Umbilical cord (tissue), 2 donors: ENCODE measurements around the gene GULP1. TPM values are rescaled to one million over a fixed set of nuclear protein-coding genes. Genes with fewer than 3 reads are reported as not detected.

ENCODE experiments used
- DNase-seq: peaks from one replicate; pipeline ENCODE4 v3.0.0-alpha.2; 2015; ENCODE audit warnings: low spot score
- total RNA-seq: library from RNA; depleted of rRNA; stranded (reverse); fragments of >200 nt; gene quantifications from one replicate; pipeline ENCODE4 v1.2.3, GENCODE V29; 2014; ENCODE audit warnings: low replicate concordance; ENCODE audit not compliant: insufficient read depth

The GULP1 gene
- total RNA-seq, 1 donor from 2014 or later: 64.3 TPM

GRCh38 chr2:188471166-188471565, 179.5 kb downstream of the GULP1 start:
- DNase-seq: no peak

DNA sequence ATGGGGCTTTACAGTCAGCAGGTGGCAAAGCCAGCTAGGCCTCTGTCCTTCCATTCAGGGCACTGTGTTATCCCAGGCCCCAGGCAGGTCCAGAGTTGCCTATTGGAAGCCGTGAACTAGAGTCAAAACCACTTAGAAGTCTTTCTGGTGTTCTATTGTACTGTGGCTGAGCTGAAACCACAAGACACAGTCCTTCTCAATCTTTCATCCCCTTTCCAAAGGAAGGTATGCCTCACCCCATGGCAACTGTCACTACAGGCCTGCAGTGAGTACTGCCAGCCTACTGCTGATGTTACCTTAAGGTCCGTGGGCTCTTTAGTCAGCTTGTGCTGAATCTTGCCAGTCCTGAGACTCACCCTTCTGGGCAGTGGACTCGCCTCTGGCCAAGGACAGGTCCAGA, 181.6 kb downstream of the GULP1 start:
- no peak for DNase-seq

DNA sequence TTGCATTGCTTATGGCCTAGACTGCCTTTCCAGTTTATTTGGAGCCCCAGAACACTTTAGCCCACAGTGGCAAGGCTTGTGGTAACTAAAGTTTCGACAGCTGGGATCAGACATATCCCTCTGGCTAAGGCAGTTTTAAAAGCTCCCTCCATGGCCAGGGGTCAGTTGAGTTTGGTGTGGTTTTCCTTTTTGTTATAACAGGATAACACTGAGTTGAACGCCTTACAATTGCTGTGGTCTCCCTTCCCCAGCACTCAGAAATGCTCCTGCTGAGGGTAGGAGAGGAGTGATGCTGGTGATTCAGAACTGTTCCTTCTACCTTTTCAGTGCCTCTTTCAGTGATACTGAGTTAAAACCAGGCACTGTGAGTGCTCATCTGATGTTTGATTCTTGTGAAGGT, 182.6 kb downstream of the GULP1 start:
- DNase-seq: no peak

DNA sequence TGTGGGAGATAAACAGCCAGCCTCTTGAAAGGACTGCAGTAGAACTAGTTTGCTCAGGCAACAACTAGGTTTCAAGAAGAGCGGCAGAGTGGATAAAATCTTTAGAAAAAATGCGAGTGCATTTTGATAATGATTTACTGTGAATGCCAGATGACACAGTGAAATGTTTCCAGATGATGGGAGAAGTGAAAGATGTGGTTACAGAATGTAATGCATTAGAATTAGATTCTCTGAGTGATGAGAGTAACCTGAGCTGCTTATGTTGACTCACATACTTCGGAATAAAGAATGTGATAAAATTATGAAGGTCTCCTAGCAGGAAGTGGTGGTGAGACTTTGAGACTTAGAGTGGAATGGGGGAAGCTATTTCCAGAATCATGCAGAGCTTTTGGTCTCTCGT, 184.3 kb downstream of the GULP1 start:
- DNase-seq: no peak

DNA sequence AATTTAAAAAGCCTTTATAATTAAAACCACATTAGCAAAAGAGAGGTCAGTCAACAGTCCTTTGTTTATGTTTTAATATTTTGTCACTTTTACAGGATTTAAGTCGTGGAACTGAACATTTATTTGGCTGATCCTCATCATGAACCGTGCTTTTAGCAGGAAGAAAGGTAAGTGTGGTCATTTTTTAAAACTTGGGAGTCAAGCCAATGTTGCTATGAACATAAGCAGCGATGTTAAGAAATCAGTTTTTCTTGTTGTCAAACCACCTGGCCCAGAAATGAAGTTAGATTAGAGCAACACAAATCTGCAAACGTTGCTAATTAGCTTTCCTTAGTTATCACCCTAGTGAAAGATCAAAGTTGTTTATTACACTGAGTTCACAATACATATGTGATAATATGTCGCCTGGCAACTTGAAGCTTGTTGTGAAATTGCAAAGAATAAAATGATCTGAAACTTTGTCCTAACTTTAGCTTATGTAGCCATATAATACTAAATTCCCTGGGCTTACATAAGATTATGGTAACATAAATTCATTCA, 186.0 kb downstream of the GULP1 start:
- DNase-seq: no peak

DNA sequence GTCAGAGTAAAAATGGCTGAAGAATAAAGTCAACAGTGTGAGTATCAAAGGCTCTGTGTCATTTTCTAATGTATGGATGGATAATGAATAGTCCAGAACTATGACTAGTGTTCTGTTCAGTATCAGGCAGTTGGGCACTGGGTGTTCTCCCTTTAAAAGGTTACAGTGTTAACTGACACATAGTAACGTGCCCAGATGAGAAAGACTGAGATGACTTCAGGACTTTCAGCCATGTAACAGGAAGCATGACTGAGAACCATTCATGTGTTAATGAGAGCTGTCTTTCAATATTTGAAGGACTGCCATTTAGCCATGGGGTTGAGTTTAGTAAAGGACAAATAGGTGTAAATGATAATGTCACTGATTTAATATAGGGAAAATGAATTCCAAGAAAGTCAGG, 187.1 kb downstream of the GULP1 start:
- DNase-seq: no peak

DNA sequence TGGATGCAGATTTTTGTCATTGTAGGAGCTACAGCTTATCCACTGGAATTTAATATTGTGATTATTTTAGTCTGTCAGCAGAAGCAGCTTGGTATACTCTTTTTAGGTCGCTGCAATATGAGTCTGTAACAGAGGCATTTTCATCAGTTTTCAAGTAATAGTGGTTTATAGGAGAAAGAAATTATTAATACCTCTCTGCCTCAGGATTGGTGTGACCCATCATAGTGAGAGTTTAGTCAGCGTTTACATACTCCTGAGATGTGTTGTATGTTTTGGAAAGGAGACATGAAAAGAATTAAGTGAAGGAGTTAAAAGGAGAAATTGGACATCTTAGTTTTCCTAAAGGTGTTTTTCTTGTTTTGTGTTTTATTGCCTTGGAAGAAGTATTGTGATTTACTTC, 189.8 kb downstream of the GULP1 start:
- no peak for DNase-seq

DNA sequence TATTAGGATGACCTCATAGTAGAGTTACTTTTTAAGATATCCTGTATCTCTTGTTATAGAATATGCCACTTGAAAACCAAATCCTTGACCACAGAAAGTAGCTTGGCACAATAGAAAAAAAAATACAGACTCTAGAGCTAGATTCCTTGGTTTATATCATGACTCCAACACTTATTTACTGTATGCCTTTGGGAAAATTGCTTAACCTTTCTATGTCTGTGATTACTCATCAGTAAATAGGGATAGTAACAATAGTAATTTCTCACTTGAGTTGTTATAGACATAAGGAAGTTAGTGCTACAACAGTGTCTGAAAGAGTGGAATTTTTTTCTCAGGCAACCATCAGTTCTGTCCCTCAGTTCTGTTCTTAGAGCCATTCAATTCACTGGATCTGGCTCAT, 193.8 kb downstream of the GULP1 start:
- DNase-seq: no peak

DNA sequence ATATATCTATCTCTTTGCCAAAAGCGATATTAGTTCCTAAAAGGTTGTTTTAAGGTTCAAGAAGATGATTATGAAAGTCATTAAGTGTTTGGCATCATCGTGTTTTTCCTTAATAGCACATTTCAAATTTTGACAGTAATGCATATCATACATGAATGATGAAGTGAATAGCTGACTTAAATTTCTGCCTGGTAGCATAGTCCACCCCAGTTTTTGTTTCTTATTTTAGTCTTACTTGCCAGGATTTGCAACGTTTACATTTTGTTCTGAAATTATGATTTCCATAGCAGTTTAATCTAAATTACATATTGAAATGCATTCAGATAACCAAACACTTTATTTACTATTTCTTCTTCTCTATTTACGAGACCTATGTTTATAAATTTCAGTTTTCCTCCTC, 201.1 kb downstream of the GULP1 start:
- no peak for DNase-seq

GRCh38 chr2:188494906-188495305, 203.2 kb downstream of the GULP1 start:
- no peak for DNase-seq

DNA sequence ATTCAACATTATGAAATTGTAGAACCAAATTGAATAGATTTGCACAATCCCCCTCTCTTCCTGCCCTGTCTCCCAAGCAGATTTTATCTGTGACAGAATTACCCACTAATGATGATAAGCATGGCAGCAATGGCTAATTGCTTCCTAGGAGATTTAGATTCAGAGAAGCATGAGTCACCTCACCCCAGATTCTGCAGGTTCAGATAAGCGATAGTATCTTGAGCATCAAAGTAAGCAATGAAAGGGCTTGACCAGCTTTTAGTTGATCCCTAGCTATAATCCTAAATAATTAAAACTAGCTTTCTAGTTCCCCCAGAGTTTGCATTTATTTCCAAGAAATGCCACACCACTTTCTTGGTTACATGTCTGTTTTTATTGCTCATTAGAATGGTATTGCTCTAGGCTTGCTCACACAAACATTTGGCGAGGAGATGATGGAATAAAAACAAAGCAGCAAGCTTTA, 204.3 kb downstream of the GULP1 start:
- DNase-seq: peak; percentile 82

- DNase-seq: no peak
Observed at GRCh38 chr2:188497726-188498125, 206.1 kb downstream of the GULP1 start.

- DNase-seq: no peak
Observed at GRCh38 chr2:188503975-188504374, 212.3 kb downstream of the GULP1 start.

DNA sequence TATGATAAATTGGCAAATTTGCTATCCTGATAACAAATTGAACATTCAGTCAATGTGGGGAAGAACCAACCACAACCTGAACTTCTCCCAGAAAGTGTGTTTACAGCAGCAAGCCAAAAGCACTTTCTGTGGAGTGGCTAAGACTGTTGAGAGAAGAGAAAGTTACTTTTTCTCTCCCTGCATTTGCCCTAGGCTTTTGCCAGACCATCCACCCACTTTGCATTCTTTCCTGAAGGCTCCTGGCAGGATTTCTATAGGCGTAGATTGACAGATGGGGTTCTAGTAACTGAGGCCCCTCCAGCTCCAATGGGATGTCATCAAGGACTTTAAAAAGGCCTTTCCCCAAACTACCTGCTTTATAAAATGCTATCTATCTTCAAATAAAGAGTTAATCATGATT, 215.2 kb downstream of the GULP1 start:
- no peak for DNase-seq

DNA sequence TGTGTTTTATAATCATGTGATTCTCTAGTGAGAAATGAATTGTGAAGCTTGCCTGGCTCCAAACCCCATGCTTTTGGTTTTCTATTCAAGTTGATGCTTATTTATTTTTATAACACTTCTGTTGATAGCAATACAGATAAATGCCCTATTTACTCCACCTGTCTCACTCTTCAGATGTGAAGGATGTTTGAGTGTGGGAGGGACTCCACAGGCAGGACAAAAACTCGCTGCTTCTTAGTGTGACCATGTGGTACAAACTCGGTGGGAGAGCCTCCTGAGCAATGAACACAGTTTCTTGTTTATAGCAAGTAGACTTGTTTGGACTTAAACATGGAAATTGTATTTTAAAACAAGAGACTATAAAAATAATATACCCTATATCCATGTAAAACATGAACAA, 219.7 kb downstream of the GULP1 start:
- no peak for DNase-seq

DNA sequence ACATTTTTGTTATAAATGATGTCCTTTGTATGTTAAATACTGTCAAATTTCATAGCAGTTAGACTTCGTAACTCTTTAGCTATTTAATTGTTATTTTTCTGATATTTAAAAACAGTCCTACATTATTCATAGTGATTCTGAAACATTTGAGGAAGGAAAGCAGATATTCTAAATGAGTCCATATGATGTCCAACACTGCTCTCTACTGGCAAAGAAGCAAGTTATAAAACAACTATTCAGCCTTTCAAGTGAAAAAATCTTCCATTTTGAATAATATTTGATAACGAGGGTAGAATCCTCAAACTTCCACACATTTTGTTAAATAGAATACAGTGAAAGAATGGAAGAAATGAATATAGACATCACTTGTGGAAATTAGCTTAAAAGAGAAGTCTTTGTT, 220.8 kb downstream of the GULP1 start:
- peak; percentile 77 for DNase-seq

GRCh38 chr2:188515918-188516317, 224.2 kb downstream of the GULP1 start:
- DNase-seq: no peak

DNA sequence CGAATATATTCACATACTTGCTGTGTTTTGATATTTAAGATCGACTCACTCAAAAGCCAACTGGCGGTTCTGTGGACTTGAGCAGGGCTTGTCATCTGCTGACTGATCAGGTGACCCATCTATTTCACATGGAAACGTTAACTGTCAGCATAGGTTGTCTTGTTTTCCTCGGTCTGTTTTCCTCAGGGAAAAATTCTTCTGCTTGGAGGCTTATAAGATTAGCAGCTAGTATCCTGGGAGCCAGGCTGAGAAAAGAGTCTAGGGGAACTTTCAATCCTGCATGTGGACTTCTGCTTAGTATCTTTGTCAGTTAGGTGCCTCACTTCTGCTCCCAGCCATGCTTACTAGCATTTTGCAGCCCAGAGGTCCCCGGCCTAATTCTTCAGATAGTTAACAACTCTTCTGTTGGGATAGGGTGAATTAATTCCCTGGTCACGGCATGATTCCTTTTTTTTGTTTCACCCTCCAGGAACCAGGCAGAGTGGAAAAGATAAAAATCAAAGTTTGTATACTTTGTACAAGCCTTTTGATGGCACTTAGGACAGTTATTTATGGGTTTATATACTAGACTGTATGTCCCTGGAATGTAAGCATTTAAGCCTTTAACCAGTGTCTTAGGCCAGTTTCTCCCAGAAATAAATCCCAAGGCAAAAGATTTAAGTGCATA, 226.0 kb downstream of the GULP1 start:
- peak; percentile 91 for DNase-seq

DNA sequence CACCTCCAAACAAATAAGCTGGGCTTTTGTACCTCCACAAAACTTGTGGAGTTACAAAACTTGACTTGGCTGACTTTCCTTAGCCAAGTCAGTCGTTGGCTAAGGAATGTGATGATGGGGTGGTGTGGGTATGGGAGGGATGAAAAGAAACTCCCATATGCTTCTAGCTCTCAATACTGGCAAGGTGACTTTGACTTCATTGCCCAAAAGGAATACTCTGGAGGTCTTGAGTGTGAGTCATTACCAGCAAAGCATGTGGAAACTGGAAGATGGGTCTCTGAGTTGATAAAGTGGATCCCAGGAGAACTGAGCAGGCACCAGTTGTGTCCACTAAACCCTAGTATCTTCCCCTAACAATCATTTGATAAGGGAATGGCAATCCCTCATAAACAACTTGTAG, 226.7 kb downstream of the GULP1 start:
- DNase-seq: no peak

DNA sequence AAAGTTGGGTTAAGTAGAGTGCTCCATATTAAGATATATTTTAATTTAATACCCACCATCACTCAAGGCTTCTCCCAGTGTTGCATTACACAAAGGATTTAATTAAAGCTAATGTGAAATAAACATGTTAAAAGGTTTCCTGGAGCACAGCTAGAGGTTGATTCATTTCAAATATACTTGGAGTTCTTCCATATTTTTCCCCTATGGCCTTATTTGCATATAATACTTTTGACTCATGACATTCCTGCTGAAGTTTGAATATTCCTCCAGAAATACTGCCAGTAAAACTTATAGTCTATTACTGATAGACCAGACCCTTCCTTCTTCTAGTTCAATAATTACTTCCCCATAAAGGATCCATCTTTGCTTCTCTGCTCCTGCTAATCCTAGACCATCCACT, 227.5 kb downstream of the GULP1 start:
- no peak for DNase-seq

- no peak for DNase-seq
Observed at GRCh38 chr2:188522517-188522916, 230.8 kb downstream of the GULP1 start.

GRCh38 chr2:188523919-188524318, 232.2 kb downstream of the GULP1 start:
- DNase-seq: peak; percentile 48

GRCh38 chr2:188524519-188525113, 232.9 kb downstream of the GULP1 start:
- peak; percentile 87 for DNase-seq
